Left renal cortex interstitium (tissue), 4 donors: ENCODE data around the gene RPS6KA6. TPM values are rescaled to one million over a fixed set of nuclear protein-coding genes. Genes with fewer than 3 reads are reported as not detected.
A peak's percentile ranks its signal among the peaks of the same experiment; 100 is the strongest.

Experiments
- DNase-seq, 4 donors: peaks; one replicate each; pipeline ENCODE4 v3.0.0-alpha.2; 2013; ENCODE audit warnings: low read depth in 4 of 4, low spot score in 2 of 4, missing footprints in 1 of 4
- polyA plus RNA-seq, 4 donors: library from polyadenylated mRNA; unstranded; fragments of 120-200 nt; gene quantifications; one replicate each; pipeline ENCODE4 v1.2.1, GENCODE V29; 2013; ENCODE audit not compliant: insufficient read length in 4 of 4

Gene RPS6KA6
- 10 to 100 TPM; 16.2 to 20.4 (median 19.0) TPM for polyA plus RNA-seq

DNA sequence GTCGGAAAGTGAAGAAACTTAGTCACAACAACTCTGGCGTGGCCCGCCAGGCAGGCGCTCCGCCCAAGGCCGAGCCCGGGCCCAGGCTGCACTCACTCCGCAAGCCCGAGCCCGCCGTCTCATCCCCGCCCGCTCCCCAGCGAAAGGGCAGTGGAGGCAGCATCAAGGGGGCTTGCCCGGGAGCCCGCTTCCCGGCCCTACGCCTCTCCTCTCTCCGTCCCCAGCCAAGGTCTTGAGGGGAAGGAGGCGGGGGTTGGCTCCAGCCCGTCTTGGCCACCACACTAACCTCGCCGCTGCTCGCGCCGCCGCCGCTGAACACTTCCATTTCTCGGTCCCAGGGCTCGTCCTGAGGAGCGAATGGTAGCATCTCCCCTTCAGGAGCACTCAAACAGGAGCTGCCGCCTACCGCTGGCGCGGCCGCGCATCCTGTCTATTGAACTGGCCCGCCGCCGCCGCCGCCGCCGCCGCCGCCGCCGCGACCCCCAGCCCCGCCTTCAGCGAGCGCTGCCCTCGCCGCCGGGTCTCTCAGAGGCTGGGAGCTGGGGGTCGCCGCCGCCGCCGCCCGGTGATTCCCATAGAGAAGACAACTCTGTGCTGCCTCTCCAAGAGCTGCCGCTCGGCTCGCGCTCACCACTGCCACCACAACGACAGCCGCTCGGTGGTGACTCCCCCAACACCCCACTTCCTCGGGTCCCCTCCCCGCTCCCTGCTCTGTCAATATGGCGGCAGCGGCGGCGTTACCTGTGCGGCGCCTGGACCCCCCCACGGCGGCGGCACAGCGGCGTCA lies at the start of gene RPS6KA6:
Gene RPS6KA6, minus strand, starts transcription at position 667 of the 787 bp plus-strand sequence. Its CDS starts 300 bp downstream, at position 367.
- peak in 3 of 4 donors; percentile 1 to 11 (median 7) for DNase-seq

GRCh38 chrX:84224741-84225140 lies 36.7 kb upstream of the RPS6KA6 start:
- no peak for DNase-seq

GRCh38 chrX:84223261-84223660 lies 35.3 kb upstream of the RPS6KA6 start:
- DNase-seq: no peak

- no peak for DNase-seq
Measured at GRCh38 chrX:84221181-84221580, 33.2 kb upstream of the RPS6KA6 start.

GRCh38 chrX:84219551-84219950 lies 31.6 kb upstream of the RPS6KA6 start:
- no peak for DNase-seq

- no peak for DNase-seq
Measured at GRCh38 chrX:84218726-84219125, 30.7 kb upstream of the RPS6KA6 start.

DNA sequence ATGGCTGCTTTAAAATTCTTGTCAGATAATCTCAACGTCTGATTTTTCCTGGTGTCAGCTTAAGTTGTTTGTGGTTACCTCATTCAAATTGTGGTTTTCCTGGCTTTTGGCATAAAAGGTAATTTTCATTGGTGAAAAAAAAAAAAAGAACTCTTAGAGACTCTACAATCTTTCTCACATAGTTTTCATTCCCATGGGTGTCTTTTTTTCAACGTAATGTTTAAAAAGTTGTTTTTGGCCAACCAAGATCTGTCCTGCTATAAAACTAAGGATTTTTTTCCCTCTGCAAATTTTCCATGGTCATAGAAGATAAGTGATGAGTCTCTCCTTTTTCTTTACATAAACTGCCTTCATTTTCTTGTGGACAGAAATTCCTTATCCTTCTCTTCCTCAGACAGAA lies 28.9 kb upstream of the RPS6KA6 start:
- no peak for DNase-seq

GRCh38 chrX:84216406-84216805 lies 28.4 kb upstream of the RPS6KA6 start:
- DNase-seq: no peak

- no peak for DNase-seq
Measured at GRCh38 chrX:84205276-84205675, 17.3 kb upstream of the RPS6KA6 start.

DNA sequence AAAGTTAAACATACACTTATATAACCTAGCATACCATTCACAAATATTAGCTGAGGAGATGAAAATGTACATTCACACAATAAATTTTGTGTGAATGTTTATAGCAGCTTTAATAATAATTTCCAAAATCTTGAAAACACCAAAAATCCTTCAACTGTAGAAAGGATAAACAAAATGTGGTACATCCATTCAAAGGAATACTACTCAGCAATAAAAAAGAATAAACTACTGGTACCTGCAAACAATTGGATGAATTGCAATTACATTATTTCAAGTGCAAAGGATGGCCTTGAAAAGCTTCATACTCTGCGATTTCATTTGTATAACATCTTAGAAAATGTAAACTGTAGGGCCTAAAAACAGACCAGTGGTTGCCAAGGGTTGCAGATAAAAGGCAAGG lies 11.7 kb upstream of the RPS6KA6 start:
- no peak for DNase-seq

DNA sequence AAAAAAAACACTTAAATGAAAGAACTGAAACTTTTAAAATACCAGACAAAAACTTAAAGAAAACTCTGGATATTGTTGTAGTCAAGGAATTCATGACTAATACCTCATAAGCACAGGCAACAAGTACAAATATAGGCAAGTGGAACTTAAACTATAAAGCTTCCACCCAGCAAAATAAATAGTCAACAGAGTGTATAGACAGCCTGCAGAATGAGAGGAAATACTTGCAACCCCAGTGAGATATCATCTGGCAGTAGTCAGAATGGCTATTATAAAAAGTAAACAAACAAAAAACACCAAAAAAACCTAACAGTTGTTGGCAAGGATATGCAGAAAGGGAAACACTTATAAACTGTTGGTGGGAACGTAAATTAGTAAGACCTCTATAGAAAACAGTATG lies 9.6 kb upstream of the RPS6KA6 start:
- no peak for DNase-seq

GRCh38 chrX:84192006-84192405 lies 4.0 kb upstream of the RPS6KA6 start:
- DNase-seq: no peak

DNA sequence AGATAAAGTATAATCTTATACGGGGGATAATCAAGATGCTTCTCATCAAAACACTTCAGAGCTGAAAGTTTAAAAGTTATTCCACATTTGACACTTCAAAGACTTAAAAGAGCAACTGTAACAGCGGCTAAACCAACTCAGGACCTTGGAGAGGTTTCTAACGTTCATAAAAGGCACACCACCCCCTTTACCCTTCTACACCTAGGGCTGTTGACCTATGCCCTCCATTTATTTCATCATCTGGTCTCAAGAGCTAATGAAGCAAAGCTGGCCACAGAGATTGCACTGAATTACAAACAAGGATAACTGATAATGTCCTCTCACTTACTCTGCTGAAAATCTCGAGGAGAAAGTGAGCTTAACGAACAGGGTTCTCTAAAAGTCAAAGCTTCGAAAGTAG lies 1.1 kb upstream of the RPS6KA6 start:
- no peak for DNase-seq

- peak in 3 of 4 donors; percentile 21 to 54 (median 41) for DNase-seq
Measured at GRCh38 chrX:84188320-84188834, 378 bp upstream of the RPS6KA6 start.

- DNase-seq: peak in 2 of 4 donors; percentile 18 to 21
Measured at GRCh38 chrX:84186603-84187532, 1.1 kb downstream of the RPS6KA6 start.

- no peak for DNase-seq
Measured at GRCh38 chrX:84182516-84182915, 5.5 kb downstream of the RPS6KA6 start.

GRCh38 chrX:84175958-84176357 lies 12.0 kb downstream of the RPS6KA6 start:
- no peak for DNase-seq

- DNase-seq: no peak
Measured at GRCh38 chrX:84175274-84175673, 12.7 kb downstream of the RPS6KA6 start.

- no peak for DNase-seq
Measured at GRCh38 chrX:84174348-84174747, 13.7 kb downstream of the RPS6KA6 start.

GRCh38 chrX:84170931-84171330 lies 17.1 kb downstream of the RPS6KA6 start:
- no peak for DNase-seq

DNA sequence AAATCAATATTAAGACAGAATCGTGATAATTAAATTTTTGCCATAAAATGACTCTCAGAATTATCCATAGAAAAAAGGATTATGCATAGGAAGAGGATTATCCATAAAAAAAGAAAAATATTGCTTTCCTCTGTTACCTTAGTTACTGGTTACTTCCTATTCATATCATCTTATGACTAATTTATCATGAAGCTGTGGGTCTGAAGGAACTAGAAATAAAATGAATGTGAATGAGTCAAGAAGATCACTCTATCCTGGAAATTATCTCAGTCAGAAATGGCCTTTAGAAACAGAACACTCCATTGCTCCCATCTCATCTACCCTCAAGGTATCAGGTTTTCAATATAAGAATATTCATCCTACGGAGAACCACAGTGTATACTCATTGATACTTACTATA lies 19.4 kb downstream of the RPS6KA6 start:
- DNase-seq: no peak
